IPS DF 19.7 (cell line): ENCODE results near the gene IGFN1.

Experiments used
- DNase-seq: peaks from one replicate; pipeline ENCODE4 v3.0.0-alpha.2; 2013; ENCODE audit warnings: low read depth, low spot score

Gene IGFN1

GRCh38 chr1:201190624-201191051 lies at the start of gene IGFN1:
TSS of gene IGFN1 (plus strand) at chr1:201190824. CDS start at chr1:201193294, 2,470 bp downstream.
- DNase-seq = no peak

- DNase-seq = no peak
Observed at GRCh38 chr1:201140941-201141260, 49.7 kb upstream of the IGFN1 start.

GRCh38 chr1:201141418-201141817 lies 49.2 kb upstream of the IGFN1 start:
- DNase-seq = no peak

- DNase-seq = no peak
Observed at GRCh38 chr1:201142011-201142848, 48.4 kb upstream of the IGFN1 start.

GRCh38 chr1:201142849-201143725 lies 47.5 kb upstream of the IGFN1 start:
- DNase-seq = no peak

- DNase-seq = no peak
Observed at GRCh38 chr1:201143726-201144635, 46.6 kb upstream of the IGFN1 start.

GRCh38 chr1:201144701-201145100 lies 45.9 kb upstream of the IGFN1 start:
- no peak for DNase-seq

- DNase-seq = no peak
Observed at GRCh38 chr1:201145132-201145531, 45.5 kb upstream of the IGFN1 start.

GRCh38 chr1:201145816-201146215 lies 44.8 kb upstream of the IGFN1 start:
- no peak for DNase-seq

GRCh38 chr1:201146626-201147390 lies 43.8 kb upstream of the IGFN1 start:
- no peak for DNase-seq

- DNase-seq = no peak
Observed at GRCh38 chr1:201147396-201148015, 43.1 kb upstream of the IGFN1 start.

GRCh38 chr1:201149400-201149799 lies 41.2 kb upstream of the IGFN1 start:
- no peak for DNase-seq

- no peak for DNase-seq
Observed at GRCh38 chr1:201153474-201154388, 36.9 kb upstream of the IGFN1 start.

GRCh38 chr1:201154389-201155165 lies 36.0 kb upstream of the IGFN1 start, which contains the start of gene TMEM9:
TSS of gene TMEM9 (minus strand) at chr1:201154474. CDS start at chr1:201153923, 551 bp downstream.
- DNase-seq = peak; percentile 82

- no peak for DNase-seq
Observed at GRCh38 chr1:201155354-201155753, 35.3 kb upstream of the IGFN1 start.

- no peak for DNase-seq
Observed at GRCh38 chr1:201156346-201156745, 34.3 kb upstream of the IGFN1 start.

- no peak for DNase-seq
Observed at GRCh38 chr1:201156819-201157218, 33.8 kb upstream of the IGFN1 start.

- DNase-seq = no peak
Observed at GRCh38 chr1:201157949-201158348, 32.7 kb upstream of the IGFN1 start.
